ENCODE data around the gene UBE2A. TPM values are rescaled to one million over a fixed set of nuclear protein-coding genes. Genes with fewer than 3 reads are reported as not detected.

UBE2A gene
- total and polyA plus RNA-seq, 2 donors (not counting 1 experiment from before 2014, with no cell fraction given) = 50.3 to 70.9 TPM

- ATAC-seq (ENCODE audit: low read depth) (no peak), DNase-seq (no peak)
- no peak overlapping the region for H2AFZ ChIP-seq (ENCODE audit: insufficient read depth, low read depth, low read length, poor library complexity, severe bottlenecking)
- H3K9me3 ChIP-seq (ENCODE audit: control extremely low read depth in 1 of 3, control insufficient read depth in 2 of 3, insufficient read depth in 1 of 3, low read length in 2 of 3) = no peaks in the 10 kb centered on the region
- Mint-ChIP-seq H3K27ac (no peak overlapping the region), H3K27me3 (no peaks in the 10 kb centered on the region), H3K4me3 (no peak overlapping the region), H3K9me3 (ENCODE audit: insufficient read depth) (no peaks in the 10 kb centered on the region), H3K4me1 (peaks cover 24% of the 10 kb centered on the region)
- H3K79me2 ChIP-seq (ENCODE audit: control insufficient read depth, insufficient read depth, low read length) = no peaks in the 10 kb centered on the region
- POLR2A ChIA-PET = no interaction called here
- H3K4me2 ChIP-seq (replicated peaks; ENCODE audit: low read depth, low read length, poor library complexity, severe bottlenecking) = no peak overlapping the region
- H4K20me1 ChIP-seq (ENCODE audit: control insufficient read depth, insufficient read depth, low read length, poor library complexity, severe bottlenecking) = no peaks in the 10 kb centered on the region
- no peaks in the 10 kb centered on the region for H3K27me3 ChIP-seq (replicated peaks in 1 of 4; ENCODE audit: control extremely low read depth in 1 of 4, control insufficient read depth in 3 of 4, insufficient read depth in 4 of 4, low read length in 3 of 4)
- no peak overlapping the region for H3K4me3 ChIP-seq (ENCODE audit: control extremely low read depth in 1 of 5, extremely low read depth in 1 of 5, insufficient read depth in 1 of 5, low read depth in 2 of 5, low read length in 4 of 5)
- WGBS (ENCODE audit: insufficient coverage) = no CpG with 5 or more reads among the region's 2 CpGs
- peaks cover 14 to 22% of the 10 kb centered on the region in 2 donors for H3K4me1 ChIP-seq (ENCODE audit: control insufficient read depth in 2 of 2, insufficient read depth in 2 of 2, low read length in 2 of 2)
- no peak for TF ChIP-seq CTCF (IDR thresholded peaks at IDR 0.05)
- TF ChIP-seq EZH2 (IDR thresholded peaks at IDR 0.05; ENCODE audit: borderline replicate concordance, insufficient read depth, low read depth, low read length, poor library complexity, severe bottlenecking) = no peak
- no peak overlapping the region for H3K27ac ChIP-seq (ENCODE audit: low read length in 2 of 2)
- H3K36me3 ChIP-seq (replicated peaks in 1 of 2; ENCODE audit: control extremely low read depth in 1 of 2, control insufficient read depth in 1 of 2, extremely low read depth in 1 of 2, insufficient read depth in 2 of 2, low read length in 1 of 2) = peaks cover 0 to 6% of the 10 kb centered on the region in 2 experiments
- CTCF ChIA-PET = interaction anchor here (1.1 to 1.4 kb wide), 2 partner anchors 68 to 71 kb away, joined by 3 to 4 read pairs; no protein-coding TSS in a partner anchor
- H3K9ac ChIP-seq (ENCODE audit: low read length) = no peak overlapping the region
- intact Hi-C loops (cut with micrococcal nuclease) = loop anchor here (10.0 kb wide), 1 partner anchor 51 kb away; no protein-coding TSS in a partner anchor
Observed at GRCh38 chrX:119583431-119584059, 9.2 kb downstream of the UBE2A start.

GRCh38 chrX:119589810-119590209 is 15.4 kb downstream of the UBE2A start:
- Mint-ChIP-seq H3K27ac (peak overlapping the region; percentile 50), H3K27me3 (no peaks in the 10 kb centered on the region), H3K4me1 (no peaks in the 10 kb centered on the region), H3K4me3 (no peak overlapping the region), H3K9me3 (ENCODE audit: insufficient read depth) (no peaks in the 10 kb centered on the region)
- no peak overlapping the region for H3K4me2 ChIP-seq (replicated peaks; ENCODE audit: low read depth, low read length, poor library complexity, severe bottlenecking)
- no CpG with 5 or more reads among the region's 5 CpGs for WGBS (ENCODE audit: insufficient coverage)
- H3K9me3 ChIP-seq (ENCODE audit: control extremely low read depth in 1 of 3, control insufficient read depth in 2 of 3, insufficient read depth in 1 of 3, low read length in 2 of 3) = no peaks in the 10 kb centered on the region
- TF ChIP-seq CTCF (IDR thresholded peaks at IDR 0.05) (no peak), EZH2 (IDR thresholded peaks at IDR 0.05; ENCODE audit: borderline replicate concordance, insufficient read depth, low read depth, low read length, poor library complexity, severe bottlenecking) (no peak)
- POLR2A ChIA-PET = no interaction called here
- DNase-seq (no peak), ATAC-seq (ENCODE audit: low read depth) (no peak)
- CTCF ChIA-PET = no interaction called here
- H3K4me3 ChIP-seq (ENCODE audit: control extremely low read depth in 1 of 5, extremely low read depth in 1 of 5, insufficient read depth in 1 of 5, low read depth in 2 of 5, low read length in 4 of 5) = no peak overlapping the region
- H3K36me3 ChIP-seq (replicated peaks in 1 of 2; ENCODE audit: control extremely low read depth in 1 of 2, control insufficient read depth in 1 of 2, extremely low read depth in 1 of 2, insufficient read depth in 2 of 2, low read length in 1 of 2) = peaks cover 2 to 26% of the 10 kb centered on the region in 2 experiments
- no peaks in the 10 kb centered on the region for H3K27me3 ChIP-seq (replicated peaks in 1 of 4; ENCODE audit: control extremely low read depth in 1 of 4, control insufficient read depth in 3 of 4, insufficient read depth in 4 of 4, low read length in 3 of 4)
- H3K4me1 ChIP-seq (ENCODE audit: control insufficient read depth in 2 of 2, insufficient read depth in 2 of 2, low read length in 2 of 2) = no peaks in the 10 kb centered on the region
- no peak overlapping the region for H3K27ac ChIP-seq (ENCODE audit: low read length in 2 of 2)
- H3K9ac ChIP-seq (ENCODE audit: low read length) = no peak overlapping the region
- intact Hi-C loops (cut with micrococcal nuclease) = loop anchor here (10.0 kb wide), 1 partner anchor 45 kb away; no protein-coding TSS in a partner anchor
- no peak overlapping the region for H2AFZ ChIP-seq (ENCODE audit: insufficient read depth, low read depth, low read length, poor library complexity, severe bottlenecking)
- peaks cover 3% of the 10 kb centered on the region for H3K79me2 ChIP-seq (ENCODE audit: control insufficient read depth, insufficient read depth, low read length)
- no peaks in the 10 kb centered on the region for H4K20me1 ChIP-seq (ENCODE audit: control insufficient read depth, insufficient read depth, low read length, poor library complexity, severe bottlenecking)

Data from B cell (primary cell).